GM18861 (cell line): ENCODE measurements around the gene JSRP1.

Experiments
- ATAC-seq: cut with Tn5 transposase; IDR thresholded peaks from one replicate; pipeline ENCODE4 v1.9.1; 2021; ENCODE audit not compliant: unreplicated experiment

JSRP1 gene

GRCh38 chr19:2232286-2233151 is 23.7 kb downstream of the JSRP1 start:
- ATAC-seq, result no peak

GRCh38 chr19:2231621-2232221 is 24.5 kb downstream of the JSRP1 start:
- ATAC-seq, result no peak

- ATAC-seq, result no peak
Observed at GRCh38 chr19:2230807-2231533, 25.2 kb downstream of the JSRP1 start.

- no peak for ATAC-seq
Observed at GRCh38 chr19:2230033-2230531, 26.1 kb downstream of the JSRP1 start.

GRCh38 chr19:2229103-2230032 is 26.8 kb downstream of the JSRP1 start:
- ATAC-seq, result no peak

GRCh38 chr19:2228157-2229030 is 27.8 kb downstream of the JSRP1 start:
- no peak for ATAC-seq

GRCh38 chr19:2227415-2228156 is 28.6 kb downstream of the JSRP1 start:
- ATAC-seq, result no peak

- ATAC-seq, result no peak
Observed at GRCh38 chr19:2226840-2227360, 29.3 kb downstream of the JSRP1 start.

GRCh38 chr19:2226051-2226839 is 30.0 kb downstream of the JSRP1 start:
- ATAC-seq, result no peak

- ATAC-seq, result no peak
Observed at GRCh38 chr19:2225415-2226050, 30.7 kb downstream of the JSRP1 start.

GRCh38 chr19:2224754-2225349 is 31.4 kb downstream of the JSRP1 start:
- ATAC-seq, result no peak

- ATAC-seq, result peak; percentile 47
Observed at GRCh38 chr19:2223959-2224358, 32.3 kb downstream of the JSRP1 start.

GRCh38 chr19:2223391-2223790 is 32.8 kb downstream of the JSRP1 start:
- ATAC-seq, result no peak

- no peak for ATAC-seq
Observed at GRCh38 chr19:2221918-2222317, 34.3 kb downstream of the JSRP1 start.

GRCh38 chr19:2221250-2221831 is 34.9 kb downstream of the JSRP1 start:
- ATAC-seq, result no peak

GRCh38 chr19:2219726-2220125 is 36.5 kb downstream of the JSRP1 start:
- no peak for ATAC-seq

GRCh38 chr19:2217591-2217990 is 38.6 kb downstream of the JSRP1 start:
- no peak for ATAC-seq
